Umbilical cord (tissue), 2 donors: Measurements from ENCODE around the gene RALGPS1. TPM values are rescaled to one million over a fixed set of nuclear protein-coding genes. Genes with fewer than 3 reads are reported as not detected.

ENCODE experiments used
- DNase-seq: peaks from one replicate; pipeline ENCODE4 v3.0.0-alpha.2; 2015; ENCODE audit warnings: low spot score
- total RNA-seq: library from RNA; depleted of rRNA; stranded (reverse); fragments of >200 nt; gene quantifications from one replicate; pipeline ENCODE4 v1.2.3, GENCODE V29; 2014; ENCODE audit warnings: low replicate concordance; ENCODE audit not compliant: insufficient read depth

The RALGPS1 gene
- total RNA-seq, 1 donor from 2014 or later: 2.9 TPM

- no peak for DNase-seq
Measured at GRCh38 chr9:127153501-127153900, 238.9 kb downstream of the RALGPS1 start.

DNA sequence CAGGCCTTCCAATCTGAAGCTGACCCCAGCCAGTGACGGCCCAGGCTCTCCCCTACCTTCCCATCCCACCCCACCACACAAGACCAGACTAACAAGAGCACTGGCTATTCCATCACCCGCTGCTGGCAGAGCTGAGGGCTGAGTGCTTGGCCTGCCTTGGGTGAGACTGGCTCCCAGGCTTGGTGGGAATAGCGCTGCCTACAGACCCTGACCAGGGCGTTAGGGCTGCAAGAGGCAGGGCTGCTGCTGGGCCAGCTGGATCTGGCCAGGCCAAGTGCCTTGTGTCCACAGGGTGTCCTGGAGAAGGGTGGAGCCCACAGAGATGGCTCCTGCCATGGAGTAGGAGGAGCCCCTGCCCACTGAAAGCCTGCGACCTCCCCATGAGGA lies 239.4 kb downstream of the RALGPS1 start:
- DNase-seq: no peak

DNA sequence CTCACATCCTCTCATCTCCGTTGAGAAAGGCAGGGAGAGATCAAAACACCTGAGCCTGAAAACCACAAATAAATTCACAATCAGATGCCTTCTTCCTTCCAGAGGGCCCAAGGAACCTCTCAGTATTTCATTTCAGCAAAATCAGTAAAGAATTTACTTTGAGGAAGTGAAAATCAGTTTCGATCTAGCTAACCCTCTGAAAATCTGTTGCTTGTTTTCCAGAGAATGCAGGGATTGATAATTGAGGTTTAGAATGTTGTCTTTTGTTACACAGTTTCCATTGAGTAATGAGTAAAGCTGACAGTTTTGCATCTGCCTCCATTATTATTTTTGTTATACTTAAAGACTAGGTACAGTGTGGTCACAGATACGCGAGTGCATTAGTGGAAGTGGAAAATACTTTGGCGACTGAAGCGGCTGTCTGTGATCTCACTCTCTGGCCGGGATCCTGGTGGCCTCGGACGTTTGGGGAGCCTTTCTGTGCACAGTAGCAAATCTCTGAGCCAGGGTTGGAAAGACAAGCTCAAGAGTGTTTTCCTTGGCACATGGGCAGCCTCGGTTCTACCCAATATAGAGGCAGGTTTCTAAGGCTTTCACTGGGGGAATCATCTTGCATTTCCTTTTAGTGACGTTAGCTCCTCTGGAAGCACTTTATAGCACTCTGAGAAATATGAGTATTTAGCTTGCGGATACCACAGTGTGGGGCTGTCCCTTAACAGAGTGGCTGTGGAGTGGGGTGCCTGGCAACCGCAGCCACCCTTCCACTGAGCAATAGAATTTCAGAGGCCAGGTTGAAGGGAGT lies 240.0 kb downstream of the RALGPS1 start:
- peak; percentile 57 for DNase-seq

DNA sequence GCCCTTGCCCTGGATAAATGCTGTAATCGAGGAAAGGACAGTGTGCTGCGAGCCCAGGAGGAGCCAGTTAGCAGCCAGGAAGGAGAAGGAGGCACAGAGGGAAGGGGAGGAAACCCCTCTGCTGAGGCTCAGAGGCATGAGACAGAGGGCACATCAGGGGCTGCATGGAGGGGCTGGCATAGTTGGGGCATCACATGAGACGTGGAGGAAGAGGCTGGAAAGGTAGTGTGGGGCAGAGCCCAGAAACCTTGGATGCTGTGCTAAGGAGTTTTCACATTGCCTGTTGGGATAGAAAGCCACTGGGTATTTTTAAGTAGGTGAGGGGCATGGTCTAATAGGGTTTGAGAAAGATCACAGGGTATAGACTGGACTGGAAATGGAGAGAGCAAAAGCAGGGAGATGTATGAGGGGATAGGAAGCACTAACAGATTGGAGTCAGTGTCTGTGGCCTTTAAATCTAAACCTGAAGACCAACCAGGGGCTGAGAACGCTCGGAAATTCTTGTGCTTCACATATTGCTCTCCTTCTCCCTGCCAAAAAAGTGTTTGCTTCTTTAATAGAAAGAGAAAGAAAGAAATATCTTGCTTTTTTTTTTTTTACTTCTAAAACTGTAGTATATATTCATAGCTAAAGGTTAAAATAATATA lies 240.9 kb downstream of the RALGPS1 start:
- no peak for DNase-seq

DNA sequence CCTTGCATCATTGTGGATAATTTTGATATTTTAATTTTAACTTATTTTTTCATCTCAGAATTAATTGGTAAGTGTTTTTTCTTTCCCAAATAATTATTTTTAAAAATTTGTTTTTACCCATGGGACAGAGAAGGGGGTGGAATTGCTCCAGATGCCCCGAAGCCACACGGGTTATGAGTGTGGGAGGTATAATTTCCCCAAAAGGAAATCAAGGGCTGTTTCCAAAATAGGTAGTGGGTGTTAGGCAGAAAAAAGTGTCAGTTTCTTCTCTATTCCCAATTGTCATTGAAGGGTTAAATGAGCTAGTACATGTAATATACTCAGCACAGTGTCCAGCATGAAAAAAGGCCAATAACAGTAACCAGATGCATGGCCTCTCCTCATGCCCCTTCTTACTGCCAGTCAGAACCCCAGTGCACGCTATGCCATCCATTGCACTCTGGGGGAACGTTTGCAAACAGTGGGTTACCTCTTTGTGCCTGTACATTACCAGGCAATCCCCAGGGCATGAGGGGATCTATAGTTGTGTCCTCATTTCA lies 244.3 kb downstream of the RALGPS1 start:
- DNase-seq: no peak

GRCh38 chr9:127159325-127159801 lies 244.8 kb downstream of the RALGPS1 start:
- DNase-seq: no peak

GRCh38 chr9:127159949-127160610 lies 245.5 kb downstream of the RALGPS1 start:
- DNase-seq: no peak

- DNase-seq: no peak
Measured at GRCh38 chr9:127161081-127161624, 246.6 kb downstream of the RALGPS1 start.

- DNase-seq: no peak
Measured at GRCh38 chr9:127162046-127162863, 247.7 kb downstream of the RALGPS1 start.

- no peak for DNase-seq
Measured at GRCh38 chr9:127162864-127163365, 248.3 kb downstream of the RALGPS1 start.

DNA sequence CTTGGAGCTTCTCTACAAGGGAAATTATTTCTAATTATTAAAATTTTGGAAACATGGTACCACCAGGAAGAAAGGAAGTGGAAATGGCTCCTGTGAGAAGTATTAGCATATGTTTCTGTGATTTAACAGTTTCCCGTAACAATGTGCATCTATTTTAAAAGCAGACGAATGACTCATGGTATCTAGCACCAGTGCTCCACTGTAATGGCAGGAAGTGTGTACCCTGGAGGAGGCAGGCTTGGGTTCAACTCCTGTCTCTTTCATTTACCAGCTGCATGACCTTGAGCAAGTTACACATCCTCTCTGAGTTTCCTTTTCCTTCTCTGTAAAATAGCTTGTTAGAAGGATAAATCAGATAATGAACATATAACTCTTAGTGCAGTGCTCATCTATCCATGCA lies 248.8 kb downstream of the RALGPS1 start:
- no peak for DNase-seq

DNA sequence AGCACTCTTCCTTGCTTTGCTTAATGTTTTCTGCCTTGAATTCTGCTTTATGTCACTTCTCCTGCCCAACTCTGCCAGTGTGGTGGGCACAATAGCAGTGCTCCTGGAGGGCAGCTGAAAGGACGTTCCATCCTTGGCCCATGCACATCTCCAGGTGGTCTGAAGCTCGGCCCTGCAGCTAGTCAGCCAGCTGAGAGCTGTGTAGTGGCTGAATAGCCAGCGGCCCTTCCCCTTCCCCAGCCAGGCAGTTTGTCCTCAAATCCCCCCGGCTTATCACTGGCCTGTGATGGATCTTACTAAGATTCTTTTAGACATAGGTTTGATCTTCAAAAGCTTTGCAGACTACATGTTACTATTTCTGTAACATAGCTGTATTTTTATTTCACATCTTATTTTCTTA lies 250.5 kb downstream of the RALGPS1 start:
- peak; percentile 72 for DNase-seq

- no peak for DNase-seq
Measured at GRCh38 chr9:127166111-127166510, 251.5 kb downstream of the RALGPS1 start.

DNA sequence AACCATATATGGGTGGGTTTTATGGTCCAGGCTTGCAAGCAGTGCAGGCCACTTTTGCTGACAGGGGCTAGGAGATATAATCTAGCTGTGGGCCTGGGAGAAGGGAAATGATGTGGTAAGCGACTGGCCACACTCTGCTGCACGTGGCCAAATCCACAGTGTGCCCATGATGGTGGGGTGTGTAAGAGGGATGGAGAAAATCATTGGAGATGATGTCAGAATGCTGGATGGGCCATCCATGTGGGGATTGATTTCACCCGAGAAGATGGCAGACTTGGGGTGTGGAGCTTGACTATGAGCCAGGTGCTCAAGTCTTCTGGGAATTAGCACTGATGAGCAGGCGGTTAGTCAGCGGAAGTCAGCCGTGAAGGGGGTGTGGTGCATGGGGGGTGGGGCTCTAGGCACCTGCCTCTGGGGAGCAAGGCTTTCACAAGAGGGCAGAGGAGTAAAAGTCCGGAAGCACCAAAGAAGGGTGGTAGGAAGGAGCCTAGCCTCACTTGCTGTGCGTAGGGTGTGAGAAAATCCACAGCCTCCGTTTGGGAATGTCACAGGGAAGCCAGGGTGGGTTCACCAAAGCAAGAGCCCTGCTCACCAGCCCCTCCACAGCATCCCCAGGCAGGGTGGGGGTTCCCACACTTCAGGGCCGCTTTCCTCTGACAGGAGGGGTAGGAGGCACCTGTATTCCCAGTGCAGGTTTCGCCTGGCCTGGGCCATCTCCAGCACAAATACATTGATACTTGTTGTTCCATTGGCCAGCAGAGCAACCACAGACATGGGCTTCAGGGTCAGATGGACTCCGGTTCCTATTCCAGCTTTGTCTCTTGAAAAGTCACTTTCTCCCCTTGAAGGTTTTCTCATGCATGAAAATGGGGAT lies 252.3 kb downstream of the RALGPS1 start:
- no peak for DNase-seq

- no peak for DNase-seq
Measured at GRCh38 chr9:127167560-127168326, 253.2 kb downstream of the RALGPS1 start.

DNA sequence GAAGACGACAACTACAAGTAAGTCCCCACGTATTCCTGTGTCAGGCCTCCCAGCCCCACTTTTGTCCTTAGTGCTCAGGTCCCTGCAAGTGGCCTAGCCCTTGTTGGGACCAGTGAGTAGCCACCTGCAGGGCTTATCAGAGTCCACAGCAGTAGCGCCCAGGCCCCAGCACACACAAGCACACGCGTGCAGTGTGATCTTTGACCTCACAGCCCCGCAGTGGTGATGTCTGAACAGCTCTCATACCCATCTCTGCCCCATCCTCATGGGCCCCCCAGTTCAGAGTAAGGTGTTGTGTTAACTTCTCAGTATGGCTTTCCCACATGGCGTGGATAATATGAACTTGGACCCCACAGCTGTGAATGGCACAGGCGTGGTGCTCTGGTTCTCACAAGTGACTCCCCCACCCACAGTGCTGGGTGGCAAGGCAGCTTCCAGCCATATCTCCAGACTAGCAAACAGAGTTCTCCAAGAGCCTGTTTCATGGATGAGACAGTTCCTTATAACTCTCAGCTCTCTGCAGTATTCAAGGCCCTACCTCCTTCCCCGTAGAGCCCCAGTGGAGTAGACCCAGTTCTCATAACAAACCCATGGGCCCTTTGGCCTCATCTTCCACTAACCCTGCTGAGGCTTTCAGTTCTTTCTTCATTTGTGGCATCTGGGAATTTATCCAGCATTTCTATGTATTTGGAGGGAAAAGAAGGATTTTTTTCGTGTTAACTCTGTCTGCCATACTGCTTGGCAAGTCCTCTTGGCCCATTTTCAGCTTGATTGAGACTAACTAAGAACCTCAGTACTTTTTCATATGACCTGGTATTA lies 254.4 kb downstream of the RALGPS1 start:
- no peak for DNase-seq

DNA sequence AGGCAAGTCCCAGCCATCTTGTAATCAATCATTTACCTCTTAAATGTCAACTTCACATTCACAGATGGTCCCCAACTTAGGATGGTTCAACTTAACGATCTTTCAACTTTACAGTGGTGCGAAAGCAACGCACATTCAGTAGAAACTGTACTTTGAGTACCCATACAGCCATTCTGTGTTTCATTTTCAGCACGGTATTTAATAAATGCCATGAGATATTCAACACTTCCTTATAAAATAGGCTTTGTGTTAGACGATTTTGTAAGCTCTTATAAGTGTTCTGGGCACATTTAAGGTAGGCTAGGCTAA lies 254.9 kb downstream of the RALGPS1 start:
- DNase-seq: no peak

- DNase-seq: no peak
Measured at GRCh38 chr9:127170103-127170502, 255.5 kb downstream of the RALGPS1 start.
